ENCODE results near the gene PDE11A. TPM values are rescaled to one million over a fixed set of nuclear protein-coding genes. Genes with fewer than 3 reads are reported as not detected.

PDE11A gene
- 3.9 TPM for total RNA-seq

DNA sequence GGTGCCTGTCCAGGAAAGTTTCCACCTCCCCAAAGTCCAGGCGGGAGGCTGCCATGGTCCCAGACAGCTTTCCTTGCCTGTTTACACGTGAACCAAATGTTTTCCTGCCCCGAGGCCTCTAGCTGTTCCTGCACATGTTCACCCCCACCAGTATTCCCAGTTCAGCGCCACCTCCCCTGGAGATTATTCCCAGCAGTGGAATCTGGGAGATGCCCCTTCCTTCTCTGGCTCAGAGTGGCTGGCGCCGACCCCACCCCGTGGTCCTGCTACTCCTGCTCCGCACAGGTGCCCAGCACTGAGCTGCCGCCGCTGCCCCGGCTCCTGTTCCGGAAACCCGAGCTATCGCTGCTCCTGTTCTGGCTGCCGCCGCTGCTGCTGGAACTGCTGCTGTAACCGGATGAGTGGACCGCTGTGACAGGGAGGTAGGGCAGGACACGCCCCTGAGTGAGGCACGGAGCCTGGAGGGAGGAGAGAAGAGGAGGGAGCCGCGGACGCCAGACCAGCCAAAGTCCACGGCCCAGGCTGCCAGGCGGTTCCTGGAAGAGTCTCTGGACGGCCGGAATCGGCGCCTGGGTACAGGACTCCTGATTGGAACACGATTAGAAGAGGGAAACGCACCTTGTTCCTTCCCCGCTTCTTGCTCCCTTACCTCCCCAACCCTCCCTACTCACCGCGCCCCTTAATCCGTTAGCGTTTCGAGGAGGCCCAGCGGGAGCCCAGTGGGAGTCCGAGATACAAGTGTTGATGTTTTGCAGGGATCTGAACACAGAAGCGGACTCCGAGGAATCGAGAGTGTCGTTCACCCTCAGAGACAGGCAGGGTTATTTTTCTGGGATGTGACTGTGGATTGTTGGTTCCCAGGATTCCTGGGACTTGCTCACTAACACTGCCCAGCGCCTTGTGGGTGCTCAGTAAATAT lies at the start of gene PDE11A:
Gene PDE11A, minus strand, starts transcription at position 395 of the 919 bp plus-strand sequence. Its CDS starts 340 bp downstream, at position 55.

DNA sequence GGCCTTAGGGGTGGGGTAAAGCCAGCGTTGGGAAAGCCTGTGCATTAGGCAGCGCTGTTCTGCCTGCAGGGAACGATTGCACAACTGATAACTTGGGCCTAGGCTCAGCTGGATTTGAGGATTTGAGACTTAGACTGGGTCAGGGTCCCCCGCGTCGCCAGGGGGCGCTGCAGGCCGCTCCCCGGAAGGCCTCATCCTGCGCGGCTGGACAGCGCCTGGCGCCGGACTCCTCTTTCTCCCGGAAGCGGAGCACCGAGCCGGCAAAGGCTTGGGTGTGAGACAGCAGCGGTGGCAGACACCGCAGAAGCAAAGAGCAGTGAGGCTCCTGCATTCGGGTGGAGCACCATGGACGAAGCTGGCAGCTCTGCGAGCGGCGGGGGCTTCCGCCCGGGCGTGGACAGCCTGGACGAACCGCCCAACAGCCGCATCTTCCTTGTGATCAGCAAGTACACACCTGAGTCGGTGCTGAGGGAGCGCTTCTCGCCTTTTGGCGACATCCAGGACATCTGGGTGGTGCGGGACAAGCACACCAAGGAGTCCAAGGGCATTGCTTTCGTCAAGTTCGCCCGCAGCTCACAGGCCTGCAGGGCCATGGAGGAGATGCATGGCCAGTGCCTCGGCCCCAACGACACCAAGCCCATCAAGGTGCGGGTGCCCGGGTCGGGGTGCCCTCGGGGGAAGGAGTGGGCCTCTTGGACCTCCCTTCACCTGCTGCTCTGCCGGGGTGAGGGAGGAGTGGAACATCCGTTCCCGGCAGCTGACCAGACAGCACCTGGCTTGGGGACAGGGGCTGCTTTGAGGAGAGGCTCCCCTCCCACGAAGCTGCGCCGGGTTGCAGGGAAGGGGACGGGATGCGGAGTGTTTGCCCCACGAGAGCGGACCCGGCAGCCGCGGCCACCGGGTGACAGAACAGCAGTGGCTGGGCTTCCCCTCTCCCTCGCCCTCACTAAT lies 39.9 kb upstream of the PDE11A start, which contains the start of gene RBM45:
Gene RBM45, plus strand, starts transcription at position 236 of the 951 bp plus-strand sequence. Its CDS starts 110 bp downstream, at position 346.

Small RNA genes lying within 50 kb of the gene (small RNA-seq; reads per million reads assigned to genes)
- not detected for gene AC011998.1 (ENCODE audit: low replicate concordance)
- gene RNU6-629P (ENCODE audit: low replicate concordance), result not detected

Other genes starting within 250 kb of the PDE11A start
- 19.3 TPM for gene RBM45, start 39.7 kb upstream of the PDE11A start, total RNA-seq
- 2.3 TPM for gene OSBPL6, start 121.7 kb upstream of the PDE11A start, total RNA-seq